ENCODE data around the gene RHOBTB1. TPM values are rescaled to one million over a fixed set of nuclear protein-coding genes. Genes with fewer than 3 reads are reported as not detected.

The RHOBTB1 gene
- total and polyA plus RNA-seq, 3 donors from 2014 or later: 38.1 to 47.1 (median 44.7) TPM

DNA sequence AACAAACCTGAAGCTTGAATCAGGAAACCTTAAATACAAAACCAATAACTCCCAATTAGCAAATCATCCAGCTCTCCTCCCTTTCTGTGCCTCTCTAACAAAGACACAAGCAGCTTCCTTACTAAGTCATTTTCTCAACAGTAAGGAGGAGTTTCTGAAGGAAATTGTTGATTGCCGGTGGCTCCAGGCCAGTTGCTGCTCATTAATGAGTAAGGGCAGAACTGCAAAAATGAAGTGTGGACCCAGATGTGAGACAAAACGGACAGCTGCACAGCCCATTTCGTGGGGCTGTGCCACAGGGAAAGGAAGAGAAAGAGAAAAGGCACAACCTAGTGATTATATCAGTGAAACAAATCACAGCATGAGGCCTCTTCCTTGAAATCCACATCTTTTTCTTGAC lies 42.8 kb upstream of the RHOBTB1 start:
- TF ChIP-seq POLR2A (IDR thresholded peaks at IDR 0.05): no peak
- TF ChIP-seq, protein P1, sequence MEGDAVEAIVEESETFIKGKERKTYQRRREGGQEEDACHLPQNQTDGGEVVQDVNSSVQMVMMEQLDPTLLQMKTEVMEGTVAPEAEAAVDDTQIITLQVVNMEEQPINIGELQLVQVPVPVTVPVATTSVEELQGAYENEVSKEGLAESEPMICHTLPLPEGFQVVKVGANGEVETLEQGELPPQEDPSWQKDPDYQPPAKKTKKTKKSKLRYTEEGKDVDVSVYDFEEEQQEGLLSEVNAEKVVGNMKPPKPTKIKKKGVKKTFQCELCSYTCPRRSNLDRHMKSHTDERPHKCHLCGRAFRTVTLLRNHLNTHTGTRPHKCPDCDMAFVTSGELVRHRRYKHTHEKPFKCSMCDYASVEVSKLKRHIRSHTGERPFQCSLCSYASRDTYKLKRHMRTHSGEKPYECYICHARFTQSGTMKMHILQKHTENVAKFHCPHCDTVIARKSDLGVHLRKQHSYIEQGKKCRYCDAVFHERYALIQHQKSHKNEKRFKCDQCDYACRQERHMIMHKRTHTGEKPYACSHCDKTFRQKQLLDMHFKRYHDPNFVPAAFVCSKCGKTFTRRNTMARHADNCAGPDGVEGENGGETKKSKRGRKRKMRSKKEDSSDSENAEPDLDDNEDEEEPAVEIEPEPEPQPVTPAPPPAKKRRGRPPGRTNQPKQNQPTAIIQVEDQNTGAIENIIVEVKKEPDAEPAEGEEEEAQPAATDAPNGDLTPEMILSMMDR (IDR thresholded peaks at IDR 0.05): no peak
- Histone ChIP-seq H3K9me3 (no peaks in the 10 kb centered on the region), H3K4me3 (no peak overlapping the region), H3K27ac (peak overlapping the region in 1 of 2 donors; percentile 35), H3K27me3 (no peaks in the 10 kb centered on the region), H3K4me1 (peaks cover 4% of the 10 kb centered on the region), H3K36me3 (ENCODE audit: low read depth, missing control alignments) (no peaks in the 10 kb centered on the region)
- DNase-seq: no peak
- 48 to 70% methylated on average over 3 of the region's 3 CpGs for WGBS, 2 donors
- intact Hi-C loops (cut with DNase I; ENCODE audit: low total_unique reads): no loop called here

GRCh38 chr10:60985951-60986350 lies 42.0 kb upstream of the RHOBTB1 start:
- Histone ChIP-seq H3K27me3 (no peaks in the 10 kb centered on the region), H3K9me3 (no peaks in the 10 kb centered on the region), H3K36me3 (ENCODE audit: low read depth, missing control alignments) (no peaks in the 10 kb centered on the region), H3K4me1 (peaks cover 4% of the 10 kb centered on the region), H3K4me3 (no peak overlapping the region), H3K27ac (no peak overlapping the region)
- DNase-seq: no peak
- WGBS, 2 donors: 86 to 94% methylated on average over 1 of the region's 1 CpG
- no peak for TF ChIP-seq POLR2A (IDR thresholded peaks at IDR 0.05)
- TF ChIP-seq, protein P1 (IDR thresholded peaks at IDR 0.05): no peak
- intact Hi-C loops (cut with DNase I; ENCODE audit: low total_unique reads): no loop called here

DNA sequence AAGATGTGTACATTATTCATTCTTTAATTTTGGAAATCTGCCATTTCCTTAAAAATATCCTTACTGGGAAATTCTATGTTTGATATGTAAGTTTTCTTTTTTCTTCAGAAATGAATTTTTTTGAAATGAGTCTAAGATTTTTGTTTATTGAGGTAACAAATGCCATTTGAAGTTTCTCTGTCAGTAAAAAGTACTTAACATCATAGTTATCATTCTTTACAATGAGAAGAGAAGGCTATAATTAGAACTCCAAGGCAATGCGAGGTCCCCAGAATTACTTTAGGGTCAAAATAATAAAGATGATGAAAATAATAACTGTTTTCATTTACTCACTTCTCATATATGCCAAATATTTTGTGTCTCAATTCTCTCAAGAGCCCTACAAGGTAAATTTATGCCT lies 37.0 kb upstream of the RHOBTB1 start:
- no peak for DNase-seq
- TF ChIP-seq, protein P1 (IDR thresholded peaks at IDR 0.05): no peak
- TF ChIP-seq POLR2A (IDR thresholded peaks at IDR 0.05): no peak
- no peaks in the 10 kb centered on the region for H3K36me3 ChIP-seq (ENCODE audit: low read depth, missing control alignments)
- H3K4me3 ChIP-seq: no peak overlapping the region
- H3K4me1 ChIP-seq: peaks cover 15% of the 10 kb centered on the region
- H3K27me3 ChIP-seq: no peaks in the 10 kb centered on the region
- 78 to 91% methylated on average over 1 of the region's 1 CpG for WGBS, 2 donors
- intact Hi-C loops (cut with DNase I; ENCODE audit: low total_unique reads): no loop called here
- H3K27ac ChIP-seq: no peak overlapping the region
- no peaks in the 10 kb centered on the region for H3K9me3 ChIP-seq

DNA sequence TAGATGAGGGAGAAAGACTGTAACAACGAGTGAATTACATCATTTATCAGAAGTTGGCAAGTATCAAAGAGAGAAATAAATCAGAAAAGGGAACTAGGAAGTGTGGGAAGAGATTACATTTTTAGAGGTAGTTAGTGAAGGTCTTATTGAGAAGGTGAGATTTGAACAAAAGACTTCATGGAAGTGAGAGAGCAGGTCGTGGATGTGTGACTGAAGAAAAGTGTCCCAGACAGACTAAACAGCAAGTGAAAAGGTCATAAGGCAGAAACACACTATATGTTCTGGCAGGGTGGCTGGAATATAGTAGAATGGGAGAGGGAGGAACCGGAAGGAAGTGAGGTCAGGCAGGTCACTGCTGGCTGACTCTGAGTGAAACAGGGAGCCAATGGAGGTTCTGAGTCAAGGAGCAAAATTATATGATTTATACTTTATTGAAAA lies 35.7 kb upstream of the RHOBTB1 start:
- no peak for DNase-seq
- intact Hi-C loops (cut with DNase I; ENCODE audit: low total_unique reads): no loop called here
- TF ChIP-seq, protein P1 (IDR thresholded peaks at IDR 0.05): no peak
- TF ChIP-seq POLR2A (IDR thresholded peaks at IDR 0.05): no peak
- WGBS, 2 donors: 71 to 76% methylated on average over 3 of the region's 3 CpGs
- Histone ChIP-seq H3K27ac (peak overlapping the region; percentile 42 to 72), H3K4me3 (no peak overlapping the region), H3K4me1 (peaks cover 15% of the 10 kb centered on the region), H3K27me3 (no peaks in the 10 kb centered on the region), H3K36me3 (ENCODE audit: low read depth, missing control alignments) (no peaks in the 10 kb centered on the region), H3K9me3 (no peaks in the 10 kb centered on the region)
